OCI-M2 (cell line): ENCODE data around the gene MCU.

Experiments used
- DNase-seq: peaks from one replicate; lab custom pipeline; 2025; ENCODE audit not compliant: unreplicated experiment; lab: John Stamatoyannopoulos, UW

The MCU gene

DNA sequence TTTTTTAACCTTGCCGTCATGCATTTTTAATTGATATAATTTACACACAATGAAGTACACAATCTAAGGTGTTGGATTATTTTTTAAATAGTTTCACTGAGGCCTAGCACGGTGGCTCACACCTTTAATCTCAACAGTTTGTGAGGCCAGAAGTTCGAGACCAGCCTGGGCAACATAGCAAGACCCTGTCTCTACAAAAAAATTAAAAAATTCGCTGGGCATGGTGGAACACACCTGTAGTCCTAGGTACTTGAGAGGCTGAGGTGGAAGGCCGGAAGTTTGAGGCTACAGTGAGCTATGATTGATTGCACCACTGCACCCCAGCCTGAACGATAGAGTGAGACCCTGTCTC, 108.8 kb downstream of the MCU start:
- DNase-seq, result no peak

DNA sequence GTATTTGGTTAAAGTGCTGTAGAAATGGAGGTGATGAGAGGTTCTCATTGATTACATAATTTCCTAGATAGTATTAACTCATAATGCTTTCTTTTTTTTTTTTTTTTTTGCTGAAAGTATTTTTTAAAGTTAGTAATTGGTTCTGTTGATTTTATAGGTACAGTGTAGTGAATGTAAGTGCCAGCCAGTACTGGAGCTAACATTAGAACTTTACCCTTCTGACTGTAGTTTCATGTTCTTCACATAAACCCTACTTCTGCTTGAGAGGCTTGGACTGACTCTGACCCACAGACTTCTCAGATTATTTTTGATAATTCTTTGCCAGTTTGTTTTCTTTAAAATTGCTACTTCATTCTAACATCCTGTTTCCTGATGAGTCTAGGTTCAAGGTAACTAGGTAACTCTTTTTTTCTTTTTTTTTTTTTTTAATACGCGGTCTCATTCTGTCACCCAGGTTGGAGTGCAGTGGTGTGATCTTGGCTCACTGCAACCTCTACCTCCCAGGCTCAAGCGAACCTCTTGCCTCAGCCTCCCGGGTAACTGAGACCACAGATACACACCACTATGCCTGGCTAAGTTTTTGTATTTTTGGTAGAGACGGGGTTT, 109.4 kb downstream of the MCU start:
- DNase-seq, result no peak

DNA sequence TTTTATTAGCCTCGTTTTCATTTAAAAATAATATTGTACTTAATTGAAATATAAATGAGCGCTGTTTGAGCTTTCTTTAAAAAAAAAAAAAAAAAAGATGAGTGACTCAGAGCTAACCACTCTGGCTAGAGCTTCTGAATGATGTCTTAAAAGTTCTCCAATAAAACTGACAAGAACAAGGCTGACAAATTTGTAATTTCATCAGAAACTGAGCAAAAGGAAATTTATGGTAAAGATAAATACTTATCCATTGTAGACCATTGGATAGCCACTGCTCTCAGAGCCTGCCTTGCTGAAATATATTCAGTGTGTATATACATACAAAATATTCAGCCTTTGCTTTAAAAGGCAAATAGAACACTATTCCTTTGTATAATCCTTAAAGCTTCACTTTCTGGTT, 110.4 kb downstream of the MCU start:
- DNase-seq, result no peak

DNA sequence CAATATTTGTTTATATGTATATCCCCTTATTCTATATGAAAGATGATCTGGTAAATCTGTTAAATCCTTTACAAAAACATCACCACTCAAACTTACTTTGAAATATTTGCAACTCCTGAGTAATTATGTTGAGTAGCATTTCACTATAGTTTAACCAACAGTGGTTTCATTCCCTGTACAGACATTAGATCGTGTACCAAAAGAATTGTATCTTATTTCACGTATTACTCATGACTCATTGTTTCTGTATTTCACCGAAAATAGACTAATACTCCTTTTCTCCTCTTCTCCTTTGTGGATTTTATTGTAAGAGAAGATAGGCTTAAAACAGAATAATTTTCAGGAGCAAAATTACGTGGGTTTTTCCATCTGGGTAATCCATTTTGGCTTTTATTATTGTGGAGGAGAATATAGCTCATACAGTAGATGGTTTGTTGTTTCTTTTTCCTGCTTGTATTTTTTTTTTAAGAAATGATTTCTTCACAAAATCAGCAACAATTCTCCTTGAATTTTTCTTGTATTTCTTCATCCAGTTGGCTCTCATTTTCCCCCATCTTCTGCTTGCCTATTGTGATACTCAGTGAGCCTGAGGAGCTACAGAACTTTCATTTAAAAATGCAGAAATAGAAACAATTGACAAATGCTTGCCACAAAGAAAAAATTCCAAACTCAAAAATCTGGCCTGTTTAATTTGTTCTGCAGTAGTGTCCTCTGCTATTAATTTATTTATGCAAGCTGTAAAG, 111.0 kb downstream of the MCU start:
- DNase-seq, result no peak

DNA sequence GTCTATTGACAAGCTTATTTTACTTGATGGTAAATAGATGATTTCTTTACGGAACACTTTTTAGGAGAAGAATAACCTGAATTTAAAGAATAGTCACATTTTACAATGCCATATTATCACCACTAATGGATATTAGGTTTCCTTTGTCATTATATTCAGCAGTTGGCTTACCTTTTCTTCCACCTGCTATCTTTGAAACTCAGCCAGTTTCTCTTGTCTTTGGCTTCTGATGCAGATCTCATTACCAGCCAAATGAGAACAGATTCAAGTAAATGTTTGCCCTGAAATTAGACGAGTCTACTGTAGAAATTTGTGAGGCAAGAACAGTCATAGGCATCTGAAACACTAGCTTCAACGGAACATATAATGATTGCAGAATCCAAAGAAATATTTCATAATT, 116.1 kb downstream of the MCU start:
- no peak for DNase-seq

DNA sequence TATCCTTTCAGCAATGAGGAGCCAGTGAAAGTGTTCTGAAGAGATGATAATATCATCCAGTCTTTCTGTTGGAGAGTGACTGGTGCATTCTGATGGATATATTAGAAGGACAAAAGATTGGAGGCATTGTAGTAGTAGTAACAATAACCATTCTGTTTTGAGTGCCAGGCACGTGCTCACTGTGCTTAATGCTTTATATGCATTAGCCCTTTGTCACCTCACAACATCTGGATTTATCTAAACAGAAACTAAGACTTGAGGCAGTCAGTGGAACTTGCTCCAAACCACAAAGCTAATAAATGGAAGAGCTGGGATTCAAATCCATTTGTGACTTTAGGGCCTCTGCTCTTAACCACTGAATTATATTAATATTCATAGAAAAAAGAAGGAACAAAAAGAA, 117.1 kb downstream of the MCU start:
- no peak for DNase-seq

DNA sequence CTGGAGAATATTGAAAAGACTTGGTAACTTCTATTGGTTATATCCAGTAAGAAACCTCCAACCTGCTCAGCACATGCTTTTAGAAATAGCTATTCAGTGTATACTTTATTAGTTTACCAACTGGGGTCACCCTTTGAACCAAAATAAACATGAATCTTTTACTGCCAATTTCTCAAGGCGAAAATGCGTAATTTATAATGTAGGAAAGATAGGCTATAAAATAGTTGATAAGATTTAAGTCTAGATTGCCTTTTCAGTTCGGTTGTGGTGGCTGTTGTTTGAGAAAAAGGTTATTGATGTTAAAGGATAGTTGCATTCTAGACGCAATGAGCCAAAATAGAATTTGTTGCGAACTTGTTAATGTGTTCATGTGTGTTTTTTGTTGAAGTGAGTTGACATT, 119.0 kb downstream of the MCU start:
- no peak for DNase-seq

DNA sequence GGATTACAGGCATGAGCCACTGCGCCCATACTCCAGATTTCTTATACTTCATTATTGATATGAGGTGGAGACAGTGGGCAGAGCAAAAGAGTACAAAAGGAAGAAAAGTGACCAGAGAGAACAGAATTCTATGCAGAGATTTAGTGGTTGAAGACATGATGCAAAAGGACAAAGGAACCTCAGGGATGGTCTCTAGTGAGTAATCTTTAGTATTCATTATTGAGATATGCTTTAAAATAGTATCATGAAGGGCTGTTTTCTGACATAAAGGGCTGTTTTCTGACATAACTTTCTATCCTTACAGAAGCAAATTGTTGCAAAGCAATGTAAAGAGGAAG, 120.4 kb downstream of the MCU start:
- no peak for DNase-seq

DNA sequence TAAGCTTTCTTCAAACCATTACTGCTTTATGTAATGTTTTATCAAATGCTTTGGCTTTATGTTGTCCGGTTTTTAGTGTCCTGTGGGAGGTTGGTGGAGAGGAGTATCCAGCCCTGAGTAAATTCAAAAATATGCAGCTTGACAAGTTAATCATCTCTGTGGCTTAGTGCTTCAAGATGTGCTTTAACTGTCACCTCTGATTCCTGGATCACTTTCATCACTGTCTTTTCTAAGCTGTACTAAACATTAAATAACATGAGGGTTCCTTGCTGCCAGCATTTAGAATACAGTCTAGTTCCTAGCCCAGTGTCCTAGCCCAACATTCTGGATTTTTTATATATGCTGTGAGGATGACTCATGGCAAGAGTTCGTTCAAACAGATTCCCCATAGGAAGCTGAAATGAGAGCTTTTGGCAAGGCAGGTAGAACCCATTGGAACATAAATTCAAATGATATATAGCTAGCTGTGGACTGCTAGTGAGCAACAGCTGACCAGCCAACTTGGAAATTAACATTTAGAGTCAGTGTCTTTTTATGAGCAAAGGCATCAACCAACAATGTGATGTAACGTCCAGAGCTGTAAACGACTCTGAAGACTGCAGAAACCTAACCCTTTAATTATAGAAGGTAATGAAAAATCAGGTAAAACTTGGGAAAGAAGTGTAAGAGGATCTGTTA, 120.9 kb downstream of the MCU start:
- no peak for DNase-seq

DNA sequence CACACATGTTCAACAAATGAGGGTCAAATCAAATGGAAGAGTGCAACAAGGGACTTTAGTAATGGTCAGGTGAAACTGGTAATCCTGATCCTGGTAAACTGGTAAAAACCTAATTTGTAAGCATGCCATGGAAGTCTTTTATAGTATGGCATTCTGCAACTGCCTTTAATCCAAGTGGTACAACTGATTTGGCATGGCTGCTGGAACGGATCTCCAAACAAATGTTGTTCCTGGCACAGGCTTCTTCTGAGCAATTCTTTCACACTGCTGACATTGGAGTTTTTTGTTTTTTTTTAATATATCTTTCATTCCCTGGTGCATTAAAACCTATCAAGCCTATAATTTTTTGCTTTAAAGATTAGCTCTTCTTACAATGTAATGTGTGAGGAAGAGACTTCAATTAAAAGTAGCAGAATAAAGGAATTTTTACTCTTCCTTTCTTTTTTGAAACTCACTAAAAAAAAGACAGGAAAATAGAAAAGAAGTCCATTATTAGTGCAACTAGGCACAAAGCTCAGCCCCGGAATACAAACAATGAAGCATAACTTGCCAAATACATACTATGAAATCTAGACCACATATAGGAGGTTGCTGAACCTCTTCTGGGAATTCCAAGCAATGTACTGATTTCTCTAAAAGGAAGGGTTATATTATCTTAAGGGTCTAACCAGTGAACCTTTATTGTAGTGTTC, 122.3 kb downstream of the MCU start:
- DNase-seq, result no peak

DNA sequence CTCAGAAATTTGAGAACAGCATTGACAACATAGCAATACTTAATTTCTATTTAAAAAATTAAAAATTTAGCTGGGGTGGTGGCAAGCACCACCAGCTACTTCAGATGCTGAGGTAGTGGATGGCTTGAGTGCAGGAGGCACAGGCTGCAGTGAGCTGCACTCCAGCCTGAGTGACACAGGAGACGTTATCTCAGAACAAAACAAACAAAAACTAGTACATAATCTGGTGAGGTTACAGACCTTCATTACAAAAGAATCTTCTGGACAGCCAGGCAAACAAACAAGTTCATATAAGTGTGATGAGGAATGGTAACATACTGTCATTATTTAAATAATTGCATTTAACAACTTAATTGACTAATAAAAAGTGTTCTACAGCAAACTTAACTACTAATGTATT, 124.6 kb downstream of the MCU start:
- DNase-seq, result no peak

DNA sequence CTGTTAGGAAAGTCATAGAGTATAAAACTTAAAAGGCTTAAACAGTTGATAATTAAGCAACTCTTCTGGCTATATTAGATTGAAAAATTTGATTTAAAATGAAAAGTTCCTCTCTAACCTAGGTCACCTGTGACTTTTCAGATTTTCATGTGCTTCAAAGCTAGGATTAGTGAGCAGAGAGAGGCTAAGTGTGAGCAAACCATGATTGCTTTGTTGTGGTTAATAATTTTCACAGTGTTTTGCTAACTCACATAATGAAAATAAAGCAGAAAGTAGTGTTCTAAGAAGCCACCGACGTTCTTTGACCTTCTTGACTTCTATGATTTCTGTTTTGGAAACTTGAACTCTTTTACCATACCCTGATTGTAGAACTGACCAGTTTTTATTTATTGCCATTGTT, 126.1 kb downstream of the MCU start:
- no peak for DNase-seq

DNA sequence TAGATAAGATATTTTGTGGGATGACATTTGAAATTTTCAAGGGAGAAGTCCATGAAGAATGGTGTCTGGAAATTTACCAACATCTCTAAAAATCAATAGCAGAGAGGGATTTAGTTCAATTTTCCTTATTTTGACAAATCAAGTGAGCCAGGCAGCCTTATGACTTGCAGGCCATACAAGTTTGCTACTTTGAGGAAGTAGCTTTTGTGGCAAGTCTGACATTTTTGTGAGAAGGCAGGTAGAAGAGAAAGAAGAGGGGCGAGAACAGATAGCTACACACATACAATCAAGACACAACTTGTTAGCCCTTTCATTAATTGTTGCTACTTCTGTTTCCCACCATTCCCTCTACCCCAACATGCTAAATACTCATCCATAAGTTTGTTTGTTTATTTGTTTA, 127.1 kb downstream of the MCU start:
- DNase-seq, result no peak

DNA sequence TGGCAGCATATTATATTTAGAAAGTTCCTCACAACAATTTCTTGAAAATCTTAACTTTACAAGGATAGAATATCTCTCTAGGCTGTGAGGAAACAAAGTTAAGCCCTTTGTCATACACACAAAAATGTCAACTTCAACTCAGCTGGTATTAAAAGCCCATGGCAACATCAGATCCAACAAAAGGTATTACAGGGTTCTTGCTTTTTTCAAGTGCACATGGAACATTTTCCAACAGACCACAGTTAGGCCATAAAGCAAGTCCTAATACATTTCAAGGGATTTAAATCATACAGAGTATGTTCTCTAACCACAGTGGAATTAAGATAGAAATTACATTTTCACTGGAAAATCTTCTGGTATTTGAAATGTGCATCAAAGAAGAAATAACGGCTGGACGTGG, 129.7 kb downstream of the MCU start:
- DNase-seq, result no peak

DNA sequence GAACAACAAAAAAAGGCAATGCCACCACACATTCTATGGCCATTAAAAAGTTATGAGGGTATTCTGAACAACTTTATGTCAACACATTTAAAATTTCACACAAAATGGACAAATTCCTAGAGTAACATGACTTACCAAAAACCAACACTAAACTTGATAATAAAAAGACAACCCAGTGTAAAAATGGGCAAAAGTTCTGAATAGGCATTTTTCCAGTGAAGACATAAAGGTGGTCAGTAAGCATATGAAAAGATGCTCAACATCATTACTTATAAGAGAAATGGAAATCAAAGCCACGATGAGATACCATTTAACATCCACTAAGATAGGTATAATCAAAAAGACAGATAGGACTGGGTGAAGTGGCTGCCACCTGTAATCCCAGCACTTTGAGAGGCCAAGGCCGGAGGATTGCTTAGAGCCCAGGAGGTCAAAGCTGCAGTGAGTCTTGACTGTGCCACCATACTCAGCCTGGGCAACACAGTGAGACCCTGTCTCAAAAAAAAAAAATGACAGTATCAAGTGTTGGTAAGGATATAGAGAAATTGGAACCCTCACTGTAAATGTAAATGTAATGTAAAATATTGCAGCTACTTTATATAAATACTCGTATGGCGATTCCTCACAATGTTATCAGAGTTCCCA, 130.5 kb downstream of the MCU start:
- DNase-seq, result no peak

DNA sequence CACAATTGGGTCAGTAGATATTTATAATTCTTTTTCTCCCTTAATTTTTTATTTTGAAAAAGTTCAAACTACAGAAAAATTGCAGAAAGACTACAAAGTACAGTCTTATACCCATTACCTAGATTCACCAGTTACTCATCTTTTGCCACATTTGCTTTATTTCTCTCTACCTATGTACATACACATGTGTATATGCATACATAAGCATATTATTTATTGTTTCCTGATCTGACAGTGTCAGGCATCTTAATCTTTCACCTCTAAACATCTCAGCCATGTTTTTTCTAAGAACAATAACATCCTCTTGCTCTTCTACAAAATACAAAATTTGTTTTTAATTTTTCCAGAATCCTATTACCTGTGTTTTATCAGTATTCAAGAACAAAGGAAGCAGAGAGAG, 133.2 kb downstream of the MCU start:
- no peak for DNase-seq

DNA sequence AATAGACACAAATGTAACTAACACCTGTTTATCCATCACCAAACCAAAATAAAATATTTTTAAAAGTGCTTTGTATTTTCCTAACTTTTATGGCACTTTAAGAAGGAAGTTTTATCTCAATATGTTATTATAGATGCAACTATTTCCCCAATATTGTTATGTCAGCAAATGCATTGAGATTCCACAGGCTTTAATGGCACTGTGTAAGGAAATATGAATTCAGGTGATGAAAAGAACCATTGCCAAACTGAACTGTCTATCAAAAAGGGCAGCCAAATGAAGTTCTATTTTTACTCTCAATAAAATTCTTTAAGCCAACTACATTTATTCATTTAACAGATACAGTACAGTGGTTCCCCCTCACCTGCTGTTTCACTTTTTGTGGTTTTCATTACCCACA, 134.4 kb downstream of the MCU start:
- DNase-seq, result no peak

DNA sequence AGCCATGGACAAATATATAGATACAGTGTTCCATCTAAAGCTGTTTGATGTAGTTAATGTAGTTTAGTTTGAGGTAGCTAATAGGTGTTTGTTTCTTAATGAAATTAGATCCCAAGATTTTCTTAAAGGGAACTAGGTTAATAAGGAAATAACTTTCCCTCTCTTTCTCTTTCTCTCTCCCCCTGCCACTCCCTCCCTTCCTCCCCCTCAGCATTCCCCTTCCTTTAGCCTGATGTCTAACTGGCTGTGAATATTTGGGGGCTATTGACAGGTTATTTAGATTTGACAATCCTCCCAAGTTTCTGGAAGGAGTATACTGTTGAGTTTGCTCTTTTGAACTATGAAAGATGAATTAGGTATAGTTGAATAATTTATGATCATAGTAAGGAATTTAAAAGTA, 136.4 kb downstream of the MCU start:
- DNase-seq, result no peak

DNA sequence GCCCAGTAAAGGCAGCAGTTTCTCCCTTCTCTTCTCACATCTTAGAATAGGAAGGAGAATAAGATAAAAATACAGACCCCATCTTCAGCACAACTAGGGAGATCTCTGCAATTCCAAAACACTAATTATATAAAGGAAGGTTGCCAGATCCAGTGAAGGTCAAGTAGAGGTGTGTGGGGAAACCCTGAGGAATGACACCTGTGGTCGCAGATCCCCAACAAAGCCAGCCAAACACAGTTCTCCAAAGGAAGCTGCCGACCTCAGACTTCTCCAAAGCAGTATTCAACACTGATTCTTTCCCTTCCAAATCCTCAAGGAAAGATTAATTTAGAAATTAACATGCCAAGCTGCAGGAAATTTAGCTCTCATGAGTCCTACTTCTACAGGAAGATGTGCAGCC, 138.7 kb downstream of the MCU start:
- no peak for DNase-seq

DNA sequence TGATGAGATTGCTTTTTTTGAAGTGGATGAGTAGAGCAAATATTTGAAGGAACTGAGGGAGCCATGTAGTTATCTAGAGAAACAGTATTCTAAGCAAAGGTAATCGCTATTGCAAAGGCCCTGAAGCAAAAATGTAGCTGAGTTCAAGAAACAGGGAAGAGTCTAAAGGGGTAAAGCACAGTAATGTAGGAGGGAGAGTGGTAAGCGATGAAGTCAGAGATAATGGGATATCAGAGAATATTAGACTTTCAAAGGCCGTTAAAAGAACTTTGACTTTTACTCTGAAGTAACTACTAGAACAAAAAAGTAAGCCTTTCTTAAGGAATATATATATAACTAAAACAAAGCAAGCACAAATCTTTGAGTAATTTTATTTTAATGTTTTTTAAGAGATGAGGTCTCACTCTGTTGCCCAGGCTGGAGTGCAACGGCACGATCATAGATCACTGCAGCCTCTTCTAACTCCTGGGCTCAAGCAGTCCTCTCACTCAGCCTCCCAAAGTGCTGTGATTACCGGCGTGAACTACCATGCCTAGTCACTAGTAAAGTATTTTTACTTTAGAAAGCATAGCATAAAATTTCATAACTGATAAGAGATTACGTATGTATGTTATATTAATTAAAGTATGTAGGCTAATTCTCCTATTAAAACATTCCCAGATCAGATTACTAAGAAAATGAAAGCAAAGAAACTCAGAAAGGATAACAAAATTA, 139.9 kb downstream of the MCU start:
- DNase-seq, result no peak

DNA sequence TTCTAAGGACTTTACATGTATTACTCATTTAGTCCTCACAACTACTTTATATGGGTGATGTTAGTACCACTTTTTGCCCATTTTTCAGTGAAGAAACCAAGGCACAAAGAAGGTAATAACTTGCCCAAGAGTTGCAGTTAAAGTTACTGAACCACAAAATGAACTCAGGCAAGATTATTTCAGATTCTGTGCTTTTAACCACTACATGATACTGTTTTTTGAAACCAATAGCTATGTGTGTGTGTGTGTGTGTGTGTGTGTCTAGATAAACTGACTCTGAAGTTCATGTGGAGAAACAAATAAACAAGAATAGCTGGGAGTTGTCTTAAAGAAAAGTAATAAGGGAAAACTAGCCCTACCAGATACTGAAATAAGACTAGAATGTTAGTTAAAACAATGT, 140.8 kb downstream of the MCU start:
- DNase-seq, result no peak
